ENCODE measurements around the gene CCR6.

The CCR6 gene

DNA sequence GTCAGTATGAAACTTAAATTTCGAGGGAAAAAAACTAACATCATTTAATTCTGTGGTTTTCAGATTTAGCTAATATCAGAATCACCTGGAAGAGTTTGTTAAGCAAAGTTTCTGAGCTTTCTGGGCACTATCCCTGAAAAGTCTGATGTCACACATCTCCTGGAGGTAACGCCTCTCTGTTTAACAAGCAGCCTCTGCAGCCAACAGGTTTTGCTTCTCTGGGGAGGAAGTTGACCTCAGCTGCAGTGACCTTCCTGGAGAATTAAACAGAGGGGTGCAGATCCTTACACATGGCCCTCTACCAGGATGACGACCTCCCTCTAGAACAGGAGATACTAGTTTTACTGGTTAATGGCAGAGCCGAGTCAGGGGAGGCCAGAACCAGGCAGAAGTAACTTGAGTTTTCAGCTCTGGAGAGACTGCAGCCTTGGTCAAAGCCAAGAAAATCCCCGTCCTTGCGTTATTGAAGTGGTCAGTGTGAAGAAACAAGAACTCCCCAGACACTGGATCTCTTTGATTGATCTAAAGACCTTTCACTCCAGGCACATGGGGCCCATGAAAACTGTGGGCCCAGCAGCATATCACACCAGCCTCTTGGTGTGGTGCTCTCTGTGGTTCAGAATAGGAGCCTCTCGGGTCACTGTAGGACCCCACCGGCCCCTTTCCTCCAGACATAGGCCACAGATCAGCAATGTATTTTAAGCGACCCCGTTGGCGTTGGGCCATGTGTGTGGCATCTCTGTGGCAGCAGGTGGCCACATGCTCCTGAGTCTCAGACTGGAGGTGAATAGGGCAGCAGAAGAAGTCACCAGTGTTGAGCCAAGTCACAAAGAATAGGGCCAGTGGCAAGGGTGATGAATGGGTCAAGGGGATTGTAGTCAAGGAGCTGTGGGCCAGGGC, 33.4 kb upstream of the CCR6 start:
- TF ChIP-seq, protein P1, sequence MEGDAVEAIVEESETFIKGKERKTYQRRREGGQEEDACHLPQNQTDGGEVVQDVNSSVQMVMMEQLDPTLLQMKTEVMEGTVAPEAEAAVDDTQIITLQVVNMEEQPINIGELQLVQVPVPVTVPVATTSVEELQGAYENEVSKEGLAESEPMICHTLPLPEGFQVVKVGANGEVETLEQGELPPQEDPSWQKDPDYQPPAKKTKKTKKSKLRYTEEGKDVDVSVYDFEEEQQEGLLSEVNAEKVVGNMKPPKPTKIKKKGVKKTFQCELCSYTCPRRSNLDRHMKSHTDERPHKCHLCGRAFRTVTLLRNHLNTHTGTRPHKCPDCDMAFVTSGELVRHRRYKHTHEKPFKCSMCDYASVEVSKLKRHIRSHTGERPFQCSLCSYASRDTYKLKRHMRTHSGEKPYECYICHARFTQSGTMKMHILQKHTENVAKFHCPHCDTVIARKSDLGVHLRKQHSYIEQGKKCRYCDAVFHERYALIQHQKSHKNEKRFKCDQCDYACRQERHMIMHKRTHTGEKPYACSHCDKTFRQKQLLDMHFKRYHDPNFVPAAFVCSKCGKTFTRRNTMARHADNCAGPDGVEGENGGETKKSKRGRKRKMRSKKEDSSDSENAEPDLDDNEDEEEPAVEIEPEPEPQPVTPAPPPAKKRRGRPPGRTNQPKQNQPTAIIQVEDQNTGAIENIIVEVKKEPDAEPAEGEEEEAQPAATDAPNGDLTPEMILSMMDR (IDR thresholded peaks at IDR 0.05; ENCODE audit: low read length, missing control alignments): no peak
- DNase-seq (ENCODE audit: low read depth): no peak
- no peak overlapping the region for H3K4me3 ChIP-seq (replicated peaks; ENCODE audit: low read depth, low read length)

DNA sequence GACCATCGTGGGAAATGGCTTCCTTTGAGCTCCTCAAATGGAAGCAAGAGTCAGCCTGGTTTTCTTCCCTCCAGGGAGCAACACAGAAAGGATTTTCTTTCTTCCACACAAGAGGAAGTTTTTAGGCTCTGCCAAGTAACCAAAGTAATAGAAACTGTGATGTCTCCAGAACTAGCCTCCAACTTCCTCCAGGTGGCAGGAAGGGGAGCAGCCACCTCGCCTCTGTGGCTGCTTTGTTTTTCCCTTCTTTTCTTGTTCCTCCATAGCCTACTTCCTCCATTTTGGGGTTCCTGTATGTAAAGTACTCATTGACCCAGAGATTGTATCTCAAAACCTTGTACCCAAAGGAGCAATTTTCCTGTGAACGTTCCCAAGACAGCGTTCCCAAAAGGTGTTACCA, 32.7 kb upstream of the CCR6 start:
- H3K4me3 ChIP-seq (replicated peaks; ENCODE audit: low read depth, low read length): no peak overlapping the region
- TF ChIP-seq, protein P1 (IDR thresholded peaks at IDR 0.05; ENCODE audit: low read length, missing control alignments): no peak
- DNase-seq (ENCODE audit: low read depth): no peak

DNA sequence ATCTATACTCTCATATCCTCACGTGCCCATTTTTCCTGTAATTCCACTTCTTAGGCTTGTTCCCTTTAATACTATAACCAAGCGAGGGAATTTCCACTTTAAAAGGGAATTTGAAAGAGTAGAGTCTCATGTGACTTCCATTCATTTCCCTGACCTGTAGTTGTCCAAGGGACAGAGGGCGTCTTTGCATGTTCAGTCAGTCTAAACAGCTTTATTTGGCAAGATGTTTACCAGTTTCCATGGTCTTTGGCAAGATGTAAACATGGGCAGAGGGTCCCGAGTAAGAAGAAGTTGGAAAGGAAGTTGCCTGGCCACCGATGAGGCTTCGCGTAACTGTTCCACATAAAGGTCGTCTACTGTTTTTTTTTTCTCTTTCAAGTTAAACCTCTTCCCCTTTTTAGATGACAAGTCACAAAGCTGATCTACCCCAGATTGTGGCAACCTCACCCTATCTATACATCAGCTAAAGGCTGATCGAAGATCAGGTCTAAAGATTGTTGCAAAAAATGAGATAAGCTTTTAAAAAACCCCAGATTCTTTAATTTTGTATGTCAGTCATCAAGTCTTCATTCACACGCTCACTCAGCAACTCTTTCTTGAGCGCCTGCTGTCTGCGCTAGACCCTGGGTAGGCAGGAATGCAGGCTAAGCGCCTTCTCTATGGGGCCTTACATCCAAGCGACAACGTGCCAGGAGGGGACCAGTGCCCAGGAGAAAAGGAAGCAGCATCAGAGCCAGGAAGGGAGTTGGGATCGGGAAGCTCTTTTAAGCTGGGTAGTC, 31.7 kb upstream of the CCR6 start:
- TF ChIP-seq, protein P1 (IDR thresholded peaks at IDR 0.05; ENCODE audit: low read length, missing control alignments): no peak
- H3K4me3 ChIP-seq (replicated peaks; ENCODE audit: low read depth, low read length): no peak overlapping the region
- no peak for DNase-seq (ENCODE audit: low read depth)

DNA sequence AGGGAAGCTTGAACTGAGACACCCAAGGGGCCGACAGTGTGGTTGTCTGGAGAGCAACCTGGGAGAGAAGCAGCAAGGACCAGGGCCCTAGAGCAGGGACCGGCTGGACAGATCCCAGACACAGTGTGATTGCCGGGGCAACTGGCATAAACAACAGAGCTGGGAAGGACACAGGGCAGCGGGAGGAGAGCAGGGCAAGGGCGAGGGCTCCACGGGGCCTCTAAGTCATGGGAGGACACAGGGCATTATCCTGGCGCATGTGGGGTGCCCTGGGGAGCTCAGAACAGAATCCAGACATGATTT, 31.1 kb upstream of the CCR6 start:
- H3K4me3 ChIP-seq (replicated peaks; ENCODE audit: low read depth, low read length): no peak overlapping the region
- TF ChIP-seq, protein P1 (IDR thresholded peaks at IDR 0.05; ENCODE audit: low read length, missing control alignments): no peak
- DNase-seq (ENCODE audit: low read depth): no peak

DNA sequence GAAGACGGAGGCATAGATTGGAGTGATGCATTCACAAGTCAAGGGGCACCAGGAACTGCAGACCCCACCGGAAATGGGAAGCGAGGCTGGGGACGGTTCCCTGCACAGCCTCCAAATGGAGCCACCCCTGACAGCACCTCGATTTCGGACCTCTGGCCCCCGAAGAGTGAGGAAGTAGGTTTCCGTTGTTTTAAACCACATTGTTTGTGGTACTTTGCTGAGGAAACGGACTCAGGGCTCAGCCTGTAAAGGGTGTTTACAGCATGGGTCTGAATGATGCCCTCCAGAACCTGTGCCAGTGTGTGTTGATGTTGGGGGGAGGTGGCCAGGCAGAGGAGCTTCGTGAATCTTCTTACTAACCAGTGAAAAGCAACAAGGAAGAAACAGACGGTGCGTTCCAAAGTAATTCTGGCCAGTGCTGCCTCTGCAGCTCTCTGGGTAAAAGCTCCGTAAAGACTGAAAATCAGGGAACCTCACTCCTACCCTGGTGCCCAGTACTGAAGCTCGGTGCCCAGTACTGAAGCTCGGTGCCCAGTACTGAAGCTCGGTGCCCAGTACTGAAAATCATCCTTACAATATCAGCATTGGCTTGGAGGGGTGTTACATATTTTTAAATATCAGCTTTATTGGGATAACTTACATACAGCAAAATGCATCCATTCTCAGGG, 30.1 kb upstream of the CCR6 start:
- H3K4me3 ChIP-seq (replicated peaks; ENCODE audit: low read depth, low read length): no peak overlapping the region
- TF ChIP-seq, protein P1 (IDR thresholded peaks at IDR 0.05; ENCODE audit: low read length, missing control alignments): no peak
- DNase-seq (ENCODE audit: low read depth): no peak

DNA sequence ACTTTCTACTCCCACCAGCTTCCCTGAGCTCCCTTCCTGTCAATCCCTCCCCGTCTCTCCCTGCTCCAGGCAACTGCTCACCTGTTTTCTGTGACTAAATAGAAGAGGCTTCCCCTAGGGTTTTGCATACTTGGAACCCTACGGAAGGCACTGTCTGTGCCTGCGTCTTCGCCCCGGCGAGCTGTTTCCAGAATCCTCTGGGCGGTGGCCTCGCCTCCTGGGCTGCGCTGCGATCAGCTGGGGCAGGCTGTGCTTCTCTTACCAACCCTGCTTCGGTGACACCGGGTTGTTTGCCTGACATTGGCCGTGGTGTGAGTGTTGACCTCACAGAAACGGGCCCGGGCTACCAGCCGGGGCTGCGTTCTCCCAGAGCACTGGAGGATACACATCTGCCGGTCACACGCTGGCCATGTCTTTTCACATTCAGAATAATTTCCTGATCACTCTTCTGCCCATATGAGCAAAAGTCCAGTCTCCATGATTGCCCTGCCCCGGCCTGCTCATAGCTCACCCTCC, 29.4 kb upstream of the CCR6 start:
- DNase-seq (ENCODE audit: low read depth): no peak
- TF ChIP-seq, protein P1 (IDR thresholded peaks at IDR 0.05; ENCODE audit: low read length, missing control alignments): no peak
- no peak overlapping the region for H3K4me3 ChIP-seq (replicated peaks; ENCODE audit: low read depth, low read length)

Data from fibroblast of pulmonary artery (primary cell).